GM12878 (cell line): ENCODE results near the gene L3MBTL1. TPM values are rescaled to one million over a fixed set of nuclear protein-coding genes. Genes with fewer than 3 reads are reported as not detected.

Experiments
- ATAC-seq: fragments of 200-7000 bp; cut with Tn5 transposase; 3 replicates; pipeline ENCODE4 v1.9.1; 2020; ENCODE audit warnings: mild to moderate bottlenecking, moderate library complexity
- BruUV-seq: library from RNA; stranded (reverse); fragments of 400-500 nt; replicated peaks from 2 replicates; lab custom pipeline; 2021; lab: Mats Ljungman, UMichigan
- CTCF ChIA-PET: fragments of 300-600 bp; sonication (Branson Sonifier 250); formaldehyde crosslinking; extraction: SDS; loops from one replicate; lab custom pipeline; 2021; ENCODE audit warnings: inconsistent platforms; lab: Yijun Ruan, JAX
- POLR2A ChIA-PET: fragments of 350-600 bp; formaldehyde crosslinking; extraction: SDS; loops from one replicate; lab custom pipeline; 2021; ENCODE audit warnings: inconsistent platforms; lab: Charles Lee
- RAD21 ChIA-PET: fragments of 300-600 bp; sonication (Branson Sonifier 250); formaldehyde crosslinking; loops from one replicate; lab custom pipeline; 2023; ENCODE audit warnings: antibody characterized with exemption; ENCODE audit not compliant: unreplicated experiment; lab: Charles Lee
- SMC1A ChIA-PET: fragments of 300-600 bp; sonication (Branson Sonifier 250); formaldehyde crosslinking; loops from one replicate; lab custom pipeline; 2023; ENCODE audit not compliant: unreplicated experiment, uncharacterized antibody; lab: Charles Lee
- DNase-seq: peaks from one replicate; pipeline ENCODE4 v3.0.0-alpha.2; 2011; ENCODE audit warnings: low read depth, low spot score
- FAIRE-seq: peaks from 3 replicates; lab custom pipeline; 2011; peaks lifted over from hg19 to GRCh38; lab: Jason Lieb, UNC
- H2AFZ ChIP-seq: 2 replicates; pipeline ENCODE4 v1.6.0; 2011; ENCODE audit warnings: low read depth, low read length, control low read depth; ENCODE audit not compliant: control insufficient read depth
- H3K27ac ChIP-seq: 2 replicates; pipeline ENCODE4 v1.5.1; 2011; ENCODE audit warnings: control low read depth; ENCODE audit not compliant: control insufficient read depth, insufficient read depth
- H3K27me3 ChIP-seq, 2 experiments: replicated peaks in 1 of 2; 2 replicates each; pipeline versions ENCODE4 v1.6.0 to v1.6.1; 2011; ENCODE audit warnings: low read length in 1 of 2; ENCODE audit not compliant: control insufficient read depth in 2 of 2, insufficient read depth in 2 of 2
- H3K36me3 ChIP-seq, 2 experiments: 2 replicates each; pipeline ENCODE4 v1.5.1; 2011; ENCODE audit warnings: low read length in 1 of 2; ENCODE audit not compliant: control insufficient read depth in 2 of 2, insufficient read depth in 2 of 2
- H3K4me1 ChIP-seq: 2 replicates; pipeline ENCODE4 v1.6.1; 2011; ENCODE audit warnings: mild to moderate bottlenecking, low read length, moderate library complexity, mixed read lengths; ENCODE audit not compliant: control insufficient read depth, insufficient read depth
- H3K4me2 ChIP-seq: 2 replicates; pipeline ENCODE4 v1.6.0; 2011; ENCODE audit warnings: control low read depth; ENCODE audit not compliant: control insufficient read depth, insufficient read depth
- H3K4me3 ChIP-seq: fragments of 200-600 bp; sonication (generic); 2 replicates; pipeline ENCODE4 v1.5.1; 2016
- H3K79me2 ChIP-seq: 2 replicates; pipeline ENCODE4 v1.6.0; 2011; ENCODE audit warnings: low read length; ENCODE audit not compliant: control insufficient read depth, insufficient read depth
- H3K9ac ChIP-seq: 2 replicates; pipeline ENCODE4 v1.8.0; 2011; ENCODE audit warnings: low read length, control low read depth, mixed read lengths; ENCODE audit not compliant: control insufficient read depth, insufficient read depth
- H3K9me3 ChIP-seq: replicated peaks from 3 replicates; pipeline ENCODE4 v1.5.1; 2011; ENCODE audit warnings: mild to moderate bottlenecking, low read length; ENCODE audit not compliant: control insufficient read depth, insufficient read depth
- H4K20me1 ChIP-seq: 2 replicates; pipeline ENCODE4 v1.6.0; 2011; ENCODE audit not compliant: control insufficient read depth, insufficient read depth
- ATF2 ChIP-seq: IDR thresholded peaks from 2 replicates; pipeline ENCODE4 v1.6.1; 2012; ENCODE audit warnings: low read length, inconsistent platforms
- BCL11A ChIP-seq: IDR thresholded peaks from 2 replicates; pipeline ENCODE4 v1.6.1; 2011; ENCODE audit warnings: low read depth, low read length
- BMI1 ChIP-seq: fragments of 450-650 bp; IDR thresholded peaks from 2 replicates; pipeline ENCODE4 v1.6.1; 2016; ENCODE audit warnings: mild to moderate bottlenecking, moderate library complexity, borderline replicate concordance
- E2F8 ChIP-seq: fragments of 450-650 bp; IDR thresholded peaks from 2 replicates; pipeline ENCODE4 v1.6.1; 2018; ENCODE audit warnings: mild to moderate bottlenecking, low read depth, moderate library complexity; ENCODE audit not compliant: partially characterized antibody
- EGR1 ChIP-seq, 2 experiments: IDR thresholded peaks; 1 replicate in 1 of 2; 2 replicates in 1 of 2; pipeline ENCODE4 v1.6.1; 2011 to 2012; ENCODE audit warnings: low read depth in 2 of 2, low read length in 2 of 2, borderline replicate concordance in 1 of 2, mild to moderate bottlenecking in 1 of 2, moderate library complexity in 1 of 2
- HDGF ChIP-seq: fragments of 450-650 bp; IDR thresholded peaks from 2 replicates; pipeline ENCODE4 v1.6.1; 2016; ENCODE audit warnings: antibody characterized with exemption
- JUND ChIP-seq: IDR thresholded peaks from 2 replicates; pipeline ENCODE4 v1.6.1; 2012; ENCODE audit warnings: low read depth, mild to moderate bottlenecking, low read length, improper control_type of control experiment, moderate library complexity
- KDM1A ChIP-seq: fragments of 200-600 bp; sonication (generic); IDR thresholded peaks from 2 replicates; pipeline ENCODE4 v1.6.1; 2016; ENCODE audit warnings: borderline replicate concordance
- MEF2A ChIP-seq: IDR thresholded peaks from 2 replicates; pipeline ENCODE4 v1.6.1; 2011; ENCODE audit warnings: low read depth, mild to moderate bottlenecking, low read length, moderate library complexity; ENCODE audit not compliant: insufficient read depth
- MTA2 ChIP-seq: fragments of 450-650 bp; IDR thresholded peaks from 2 replicates; pipeline ENCODE4 v1.6.1; 2016; ENCODE audit warnings: low read depth, mild to moderate bottlenecking, moderate library complexity
- MTA3 ChIP-seq: IDR thresholded peaks from 2 replicates; pipeline ENCODE4 v1.6.1; 2012; ENCODE audit warnings: low read length, inconsistent platforms, borderline replicate concordance
- NBN ChIP-seq: fragments of 450-650 bp; IDR thresholded peaks from 2 replicates; pipeline ENCODE4 v1.6.1; 2016
- NFYA ChIP-seq: IDR thresholded peaks from 2 replicates; pipeline ENCODE4 v1.6.1; 2011; ENCODE audit warnings: low read depth, mild to moderate bottlenecking, low read length, improper control_type of control experiment, borderline replicate concordance
- NR2C2 ChIP-seq: IDR thresholded peaks from 2 replicates; pipeline ENCODE4 v1.6.1; 2011; ENCODE audit warnings: borderline replicate concordance, low read depth; ENCODE audit not compliant: control insufficient read depth, insufficient read length
- NRF1 ChIP-seq: conservative IDR thresholded peaks from 2 replicates; pipeline ENCODE4 v1.6.1; 2011; ENCODE audit warnings: mild to moderate bottlenecking, low read depth, low read length, improper control_type of control experiment
- PAX5 ChIP-seq: IDR thresholded peaks from 2 replicates; pipeline ENCODE4 v1.6.1; 2011; ENCODE audit warnings: low read depth, low read length, borderline replicate concordance
- RCOR1 ChIP-seq: conservative IDR thresholded peaks from 2 replicates; pipeline ENCODE4 v1.6.1; 2012; ENCODE audit warnings: low read depth, low read length, improper control_type of control experiment
- SMAD5 ChIP-seq: IDR thresholded peaks from 2 replicates; pipeline ENCODE4 v1.6.1; 2016; ENCODE audit warnings: antibody characterized with exemption, low read depth
- SMARCA5 ChIP-seq: fragments of 450-650 bp; IDR thresholded peaks from 2 replicates; pipeline ENCODE4 v1.6.1; 2017; ENCODE audit warnings: mild to moderate bottlenecking
- TCF7 ChIP-seq: IDR thresholded peaks from 2 replicates; pipeline ENCODE4 v1.6.1; 2014; ENCODE audit warnings: antibody characterized with exemption, borderline replicate concordance
- WGBS: methylation state at CpG from one replicate; pipeline ENCODE4 v1.1.6; 2016; ENCODE audit warnings: low lambda C conversion rate; ENCODE audit not compliant: insufficient replicate concordance, insufficient coverage; ENCODE audit errors: missing lambda C conversion rate; 5-methylcytosine and 5-hydroxymethylcytosine counted together
- in situ Hi-C: fragments of 300-500 bp; cut with MboI; formaldehyde crosslinking; loops from 9 replicates; pipeline ENCODE4 v1.14.3; 2018; ENCODE audit warnings: mixed read lengths
- intact Hi-C: fragments of 100-400 bp; cut with micrococcal nuclease; formaldehyde crosslinking; loops from one replicate; pipeline ENCODE4 v1.14.2; 2022; ENCODE audit not compliant: unreplicated experiment
- polyA plus RNA-seq, 11 experiments: library from polyadenylated mRNA; depleted of rRNA in 4 of 11; unstranded in 6 of 11; stranded (reverse) in 5 of 11; fragments of >200 nt; fragmentation: Nextera tagmentation in 4 of 11; fragmentation: Illumina TruSeq in 1 of 11; extraction: Ambion mirVana in 4 of 11; extraction: Trizol in 1 of 11; gene quantifications; 1 replicate in 1 of 11; 2 replicates in 10 of 11; pipeline versions ENCODE4 v1.2.1 to v1.2.3, GENCODE V29; 2011 to 2016; ENCODE audit warnings: inconsistent platforms in 2 of 11, missing spikeins in 2 of 11, low read depth in 1 of 11
- total RNA-seq, 4 experiments: library from RNA; depleted of rRNA in 3 of 4; stranded (reverse); fragments of >200 nt in 3 of 4; fragmentation: Illumina TruSeq in 1 of 4; extraction: Trizol in 1 of 4; gene quantifications; 2 replicates each; pipeline versions ENCODE4 v1.2.1 to v1.2.3, GENCODE V29; 2013 to 2021

Gene L3MBTL1
- total and polyA plus RNA-seq, 10 of the 15 experiments (the other 5 are each of a cell fraction or from before 2014, with no cell fraction given): 0.56 to 6.6 (median 3.9) TPM

- ChIA-PET CTCF (interaction anchor here (1.0 to 1.2 kb wide), 3 partner anchors 52 to 142 kb away, joined by 3 to 6 read pairs (median 4); no protein-coding TSS in a partner anchor), SMC1A (interaction anchor here (1.1 to 1.3 kb wide), 2 partner anchors 52 to 490 kb away, joined by 3 to 5 read pairs; no protein-coding TSS in a partner anchor), POLR2A (interaction anchor here (0.6 to 1.3 kb wide), 4 partner anchors 53 to 1299 kb away, joined by 3 read pairs; no protein-coding TSS in a partner anchor), RAD21 (interaction anchor here (0.9 to 1.2 kb wide), 3 partner anchors 91 to 101 kb away, joined by 3 to 7 read pairs (median 5); no protein-coding TSS in a partner anchor)
- Histone ChIP-seq H3K27ac (peak within 1 kb of the TSS; percentile 92), H3K36me3 (no peaks in the 10 kb centered on the region), H3K4me1 (peaks cover 5% of the 10 kb centered on the region; the same call in 1 of the 2 replicates), H3K9me3 (no peaks in the 10 kb centered on the region), H3K79me2 (no peaks in the 10 kb centered on the region), H2AFZ (peak within 1 kb of the TSS; percentile 99), H3K27me3 (no peaks in the 10 kb centered on the region), H3K4me2 (peak within 1 kb of the TSS; percentile 93), H3K9ac (peak within 1 kb of the TSS; percentile 85), H4K20me1 (no peaks in the 10 kb centered on the region), H3K4me3 (peak within 1 kb of the TSS; percentile 84)
- intact Hi-C loops (no loop called here), in situ Hi-C loops (no loop called here)
- ATAC-seq (peak; percentile 99), DNase-seq (peak; percentile 81), FAIRE-seq (peak; percentile 96)
- BruUV-seq: no TSS peak
- 1% methylated on average over 67 of the region's 68 CpGs for WGBS
- TF ChIP-seq NR2C2 (no peak), MTA3 (no peak), E2F8 (peak; percentile 72), NBN (peak; percentile 95), RCOR1 (no peak), JUND (peak; percentile 98), NRF1 (peak; percentile 26; the same call in 1 of the 2 replicates), PAX5 (peak; percentile 59; the same call in 1 of the 2 replicates), SMARCA5 (no peak), TCF7 (no peak), BCL11A (no peak), NFYA (no peak), SMAD5 (no peak), ATF2 (no peak), KDM1A (no peak), MEF2A (no peak), EGR1 (IDR thresholded peaks at IDR 0.05; ENCODE audit: borderline replicate concordance in 1 of 2, low read depth in 2 of 2, low read length in 2 of 2) (peak; percentile 45 to 93; a peak in 2 of 3 replicates), HDGF (peak; percentile 81), MTA2 (0 out of 2 replicates have a peak, but pooled peaks have one; percentile 49), BMI1 (no peak; the same call in 1 of the 2 replicates)
Measured at GRCh38 chr20:43590392-43591303, 83.2 kb downstream of the L3MBTL1 start, which contains the start of gene IFT52. Gene IFT52, plus strand, starts transcription at chr20:43590937. Its CDS starts 3,762 bp downstream, at chr20:43594699.
